H9 (cell line): ENCODE measurements around the gene LRRC8B. TPM values are rescaled to one million over a fixed set of nuclear protein-coding genes. Genes with fewer than 3 reads are reported as not detected.

Experiments
- DNase-seq: peaks from one replicate; pipeline ENCODE4 v3.0.0-alpha.2; 2017
- H2AFZ ChIP-seq: one replicate; pipeline ENCODE4 v1.6.1; 2013; ENCODE audit warnings: mild to moderate bottlenecking, low read length, control low read depth, moderate library complexity
- H2AK5ac ChIP-seq: 2 replicates; pipeline ENCODE4 v1.6.1; 2013; ENCODE audit warnings: low read length, control low read depth, mixed read lengths; ENCODE audit not compliant: insufficient read length
- H2BK120ac ChIP-seq: one replicate; pipeline ENCODE4 v1.6.1; 2013; ENCODE audit warnings: low read depth, mild to moderate bottlenecking, low read length, control low read depth, inconsistent platforms; ENCODE audit not compliant: poor library complexity, severe bottlenecking
- H2BK12ac ChIP-seq: 2 replicates; pipeline ENCODE4 v1.6.1; 2013; ENCODE audit warnings: low read length, control low read depth, mixed read lengths, low read depth; ENCODE audit not compliant: insufficient read length
- H2BK15ac ChIP-seq: 2 replicates; pipeline ENCODE4 v1.6.1; 2013; ENCODE audit warnings: low read depth, low read length, control low read depth
- H2BK20ac ChIP-seq: one replicate; pipeline ENCODE4 v1.6.1; 2013; ENCODE audit warnings: low read depth, mild to moderate bottlenecking, low read length, control low read depth, inconsistent platforms; ENCODE audit not compliant: poor library complexity, severe bottlenecking
- H2BK5ac ChIP-seq: 2 replicates; pipeline ENCODE4 v1.6.1; 2013; ENCODE audit warnings: low read length, control low read depth, mixed read lengths; ENCODE audit not compliant: insufficient read length
- H3K14ac ChIP-seq: 2 replicates; pipeline ENCODE4 v1.6.1; 2013; ENCODE audit warnings: low read length, control low read depth; ENCODE audit not compliant: insufficient read depth
- H3K18ac ChIP-seq: 2 replicates; pipeline ENCODE4 v1.6.1; 2013; ENCODE audit warnings: low read depth, mild to moderate bottlenecking, mixed read lengths, low read length, control low read depth; ENCODE audit not compliant: insufficient read length
- H3K23ac ChIP-seq: 2 replicates; pipeline ENCODE4 v1.6.1; 2013; ENCODE audit warnings: low read length, control low read depth, mixed read lengths, low read depth; ENCODE audit not compliant: insufficient read length
- H3K23me2 ChIP-seq: 2 replicates; pipeline ENCODE4 v1.6.1; 2013; ENCODE audit warnings: low read depth, mild to moderate bottlenecking, mixed read lengths, low read length, control low read depth; ENCODE audit not compliant: insufficient read length, poor library complexity, severe bottlenecking
- H3K27ac ChIP-seq: 2 replicates; pipeline ENCODE4 v1.5.1; 2013; ENCODE audit warnings: low read length, control low read depth, mixed read lengths, low read depth; ENCODE audit not compliant: insufficient read length
- H3K27me3 ChIP-seq: 2 replicates; pipeline ENCODE4 v1.6.1; 2013; ENCODE audit warnings: low read length, control low read depth, inconsistent platforms; ENCODE audit not compliant: insufficient read depth
- H3K4ac ChIP-seq: 2 replicates; pipeline ENCODE4 v1.6.1; 2013; ENCODE audit warnings: low read depth, mild to moderate bottlenecking, control low read depth, inconsistent platforms, low read length, moderate library complexity
- H3K4me1 ChIP-seq: 2 replicates; pipeline ENCODE4 v1.6.1; 2013; ENCODE audit warnings: low read length, control low read depth, inconsistent platforms; ENCODE audit not compliant: insufficient read depth
- H3K4me2 ChIP-seq: 2 replicates; pipeline ENCODE4 v1.6.1; 2013; ENCODE audit warnings: low read length, control low read depth, mixed read lengths; ENCODE audit not compliant: insufficient read length, insufficient read depth
- H3K56ac ChIP-seq: 2 replicates; pipeline ENCODE4 v1.6.1; 2013; ENCODE audit warnings: low read depth, mild to moderate bottlenecking, mixed read lengths, low read length, control low read depth; ENCODE audit not compliant: insufficient read length
- H3K79me1 ChIP-seq: 2 replicates; pipeline ENCODE4 v1.6.1; 2013; ENCODE audit warnings: low read depth, mild to moderate bottlenecking, moderate library complexity, low read length, control low read depth, inconsistent platforms; ENCODE audit not compliant: insufficient read depth, poor library complexity, severe bottlenecking
- H3K79me2 ChIP-seq: 2 replicates; pipeline ENCODE4 v1.6.1; 2013; ENCODE audit warnings: low read length, control low read depth, inconsistent platforms; ENCODE audit not compliant: insufficient read depth
- H3K9ac ChIP-seq: 2 replicates; pipeline ENCODE4 v1.6.1; 2013; ENCODE audit warnings: low read length, control low read depth, mixed read lengths; ENCODE audit not compliant: insufficient read length; ENCODE audit errors: extremely low read depth
- H3K9me3 ChIP-seq: one replicate; pipeline ENCODE4 v1.6.1; 2013; ENCODE audit warnings: low read depth, low read length, inconsistent platforms; ENCODE audit not compliant: control insufficient read depth
- H3T11ph ChIP-seq: one replicate; pipeline ENCODE4 v1.6.1; 2013; ENCODE audit warnings: mild to moderate bottlenecking, low read length, control low read depth, inconsistent platforms
- H4K20me1 ChIP-seq: one replicate; pipeline ENCODE4 v1.6.1; 2013; ENCODE audit not compliant: control insufficient read depth, insufficient read length, insufficient read depth
- H4K5ac ChIP-seq: 2 replicates; pipeline ENCODE4 v1.6.1; 2013; ENCODE audit warnings: low read depth, mild to moderate bottlenecking, mixed read lengths, low read length, control low read depth; ENCODE audit not compliant: insufficient read length
- H4K8ac ChIP-seq: replicated peaks from 2 replicates; pipeline ENCODE4 v1.6.1; 2013; ENCODE audit warnings: low read length, control low read depth, mixed read lengths, low read depth; ENCODE audit not compliant: insufficient read length
- H4K91ac ChIP-seq: 2 replicates; pipeline ENCODE4 v1.6.1; 2013; ENCODE audit warnings: low read depth, mild to moderate bottlenecking, moderate library complexity, mixed read lengths, low read length, control low read depth; ENCODE audit not compliant: insufficient read length
- H3K27ac Mint-ChIP-seq, 3 experiments: 2 replicates in 2 of 3; 3 replicates in 1 of 3; pipeline ENCODE4 v1.8.0; 2020 to 2021; ENCODE audit warnings: mixed read lengths in 3 of 3, mild to moderate bottlenecking in 1 of 3, moderate library complexity in 1 of 3
- H3K27me3 Mint-ChIP-seq: 2 replicates; pipeline ENCODE4 v1.8.0; 2021; ENCODE audit warnings: low read depth, mild to moderate bottlenecking, moderate library complexity, mixed read lengths
- H3K36me3 Mint-ChIP-seq, 3 experiments: 2 replicates in 2 of 3; 3 replicates in 1 of 3; pipeline ENCODE4 v1.8.0; 2020 to 2021; ENCODE audit warnings: low read depth in 3 of 3, mixed read lengths in 3 of 3; ENCODE audit not compliant: insufficient read depth in 1 of 3
- H3K4me1 Mint-ChIP-seq, 2 experiments: 2 replicates each; pipeline ENCODE4 v1.8.0; 2020; ENCODE audit warnings: mixed read lengths in 2 of 2
- H3K4me3 Mint-ChIP-seq, 2 experiments: 2 replicates in 1 of 2; 3 replicates in 1 of 2; pipeline ENCODE4 v1.8.0; 2020 to 2021; ENCODE audit warnings: mild to moderate bottlenecking in 2 of 2, mixed read lengths in 2 of 2, moderate library complexity in 1 of 2
- H3K9me3 Mint-ChIP-seq, 2 experiments: 2 replicates in 1 of 2; 3 replicates in 1 of 2; pipeline ENCODE4 v1.8.0; 2020; ENCODE audit warnings: mild to moderate bottlenecking in 2 of 2, mixed read lengths in 2 of 2, moderate library complexity in 1 of 2
- CTCF ChIP-seq: fragments of 200-600 bp; sonication (generic); conservative IDR thresholded peaks from 3 replicates; pipeline ENCODE4 v1.8.0; 2021; ENCODE audit warnings: antibody characterized with exemption, mild to moderate bottlenecking
- WGBS: extraction: QIAGEN DNeasy Blood & Tissue Kit; methylation state at CpG from one replicate; pipeline ENCODE4 v1.1.7; 2013; ENCODE audit warnings: missing lambda C conversion rate, low lambda C conversion rate, mixed read lengths; ENCODE audit not compliant: insufficient read length; ENCODE audit errors: extremely low coverage; 5-methylcytosine and 5-hydroxymethylcytosine counted together
- total RNA-seq: library from RNA; stranded (reverse); gene quantifications from 2 replicates; pipeline ENCODE4 v1.2.1, GENCODE V29; 2021

LRRC8B gene
- total RNA-seq, 1 experiment from 2014 or later = 33.2 TPM

DNA sequence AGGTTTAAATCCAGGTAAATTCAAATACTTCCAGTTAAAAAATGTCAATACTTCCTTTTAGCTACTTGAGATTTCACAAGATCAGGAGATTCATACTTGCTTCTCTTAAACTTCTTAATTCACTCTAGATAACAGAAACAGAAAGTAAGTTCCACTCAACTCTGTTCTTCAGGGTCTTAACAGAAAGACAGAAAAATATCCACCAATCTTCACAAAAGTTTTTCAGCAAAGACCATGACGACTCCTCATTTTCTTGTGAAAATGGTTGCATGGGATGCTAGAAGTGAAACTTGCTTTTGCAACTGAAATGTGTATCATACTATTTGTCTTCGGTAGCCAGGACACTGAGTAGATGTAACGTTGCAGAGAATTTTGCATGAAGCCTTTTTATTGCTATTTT lies 96.0 kb downstream of the LRRC8B start:
- Histone ChIP-seq H3K9me3 (no peaks in the 10 kb centered on the region), H3K18ac (no peak overlapping the region), H3K4ac (no peak overlapping the region), H2BK15ac (no peak overlapping the region), H3K4me2 (no peak overlapping the region), H3K14ac (no peak overlapping the region), H3K23ac (no peak overlapping the region), H2BK5ac (no peak overlapping the region), H2AK5ac (no peak overlapping the region), H3K56ac (no peak overlapping the region), H4K5ac (no peak overlapping the region), H3K79me1 (no peaks in the 10 kb centered on the region), H3T11ph (no peak overlapping the region), H2BK20ac (no peak overlapping the region), H3K4me1 (no peaks in the 10 kb centered on the region), H4K91ac (no peak overlapping the region), H3K9ac (no peak overlapping the region), H3K27ac (no peak overlapping the region), H3K79me2 (no peaks in the 10 kb centered on the region), H3K27me3 (no peaks in the 10 kb centered on the region), H2BK120ac (no peak overlapping the region), H2AFZ (no peak overlapping the region), H3K23me2 (no peaks in the 10 kb centered on the region), H4K20me1 (no peaks in the 10 kb centered on the region), H4K8ac (no peak overlapping the region), H2BK12ac (no peak overlapping the region)
- Mint-ChIP-seq H3K27ac (no peak overlapping the region), H3K9me3 (peaks cover 11 to 16% of the 10 kb centered on the region in 2 experiments), H3K36me3 (peaks cover 12 to 18% (median 16%) of the 10 kb centered on the region in 3 experiments), H3K4me3 (no peak overlapping the region), H3K27me3 (no peaks in the 10 kb centered on the region), H3K4me1 (peaks cover 0 to 2% of the 10 kb centered on the region in 2 experiments; a peak in 1 of 4 replicates)
- no CpG with 5 or more reads among the region's 3 CpGs for WGBS
- no peak for TF ChIP-seq CTCF
- no peak for DNase-seq
